Keratinocyte (primary cell): ENCODE data around the gene GRHPR. TPM values are rescaled to one million over a fixed set of nuclear protein-coding genes. Genes with fewer than 3 reads are reported as not detected.
"Not testable (repeated sequence)": the region's sequence is repeated elsewhere in the genome, so short reads cannot be mapped to it uniquely, and the experiment has no call there.

Experiments
- DNase-seq: peaks from one replicate; pipeline ENCODE4 v3.0.0-alpha.2; 2011; ENCODE audit warnings: low read depth, missing footprints, low spot score
- FAIRE-seq: peaks from 2 replicates; lab custom pipeline; 2011; peaks lifted over from hg19 to GRCh38; lab: Jason Lieb, UNC
- H2AFZ ChIP-seq: 2 replicates; pipeline ENCODE4 v1.6.0; 2012; ENCODE audit warnings: low read length, control low read depth, inconsistent platforms; ENCODE audit not compliant: control insufficient read depth
- H3K27ac ChIP-seq: 2 replicates; pipeline ENCODE4 v1.5.1; 2011; ENCODE audit warnings: low read length; ENCODE audit not compliant: control insufficient read depth, insufficient read depth
- H3K27me3 ChIP-seq: 3 replicates; pipeline ENCODE4 v1.6.0; 2011; ENCODE audit warnings: low read length; ENCODE audit not compliant: control insufficient read depth, insufficient read depth; ENCODE audit errors: extremely low read depth
- H3K36me3 ChIP-seq, 2 experiments: 2 replicates in 1 of 2; 3 replicates in 1 of 2; pipeline ENCODE4 v1.5.1; 2011; ENCODE audit warnings: low read length in 2 of 2, mild to moderate bottlenecking in 1 of 2; ENCODE audit not compliant: control insufficient read depth in 2 of 2, insufficient read depth in 2 of 2; ENCODE audit errors: extremely low read depth in 1 of 2
- H3K4me1 ChIP-seq: 3 replicates; pipeline ENCODE4 v1.5.1; 2011; ENCODE audit warnings: low read length; ENCODE audit not compliant: control insufficient read depth, insufficient read depth; ENCODE audit errors: extremely low read depth
- H3K4me2 ChIP-seq: 3 replicates; pipeline ENCODE4 v1.6.0; 2011; ENCODE audit warnings: low read depth, low read length; ENCODE audit not compliant: control insufficient read depth, insufficient read depth; ENCODE audit errors: extremely low read depth
- H3K4me3 ChIP-seq, 3 experiments: fragments of 200-600 bp in 1 of 3; sonication (generic) in 1 of 3; 2 replicates in 2 of 3; 3 replicates in 1 of 3; pipeline ENCODE4 v1.5.1; 2011 to 2016; ENCODE audit warnings: low read length in 3 of 3, mild to moderate bottlenecking in 3 of 3, control low read depth in 2 of 3, inconsistent platforms in 1 of 3, low read depth in 1 of 3, mixed read lengths in 1 of 3, mixed run types in 1 of 3, moderate library complexity in 1 of 3; ENCODE audit not compliant: control insufficient read depth in 2 of 3, insufficient read depth in 2 of 3; ENCODE audit errors: extremely low read depth in 1 of 3
- H3K79me2 ChIP-seq: 2 replicates; pipeline ENCODE4 v1.6.0; 2012; ENCODE audit warnings: low read length; ENCODE audit not compliant: control insufficient read depth, insufficient read depth
- H3K9ac ChIP-seq: 3 replicates; pipeline ENCODE4 v1.6.0; 2011; ENCODE audit warnings: low read length; ENCODE audit not compliant: control insufficient read depth, insufficient read depth; ENCODE audit errors: extremely low read depth
- H3K9me1 ChIP-seq: 3 replicates; pipeline ENCODE4 v1.6.0; 2011; ENCODE audit warnings: low read length; ENCODE audit not compliant: control insufficient read depth, insufficient read depth; ENCODE audit errors: extremely low read depth
- H3K9me3 ChIP-seq: 2 replicates; pipeline ENCODE4 v1.5.1; 2012; ENCODE audit warnings: low read depth, low read length; ENCODE audit not compliant: control insufficient read depth
- H4K20me1 ChIP-seq: 3 replicates; pipeline ENCODE4 v1.6.0; 2011; ENCODE audit warnings: low read length; ENCODE audit not compliant: control insufficient read depth, insufficient read depth; ENCODE audit errors: extremely low read depth
- CTCF ChIP-seq, 3 experiments: IDR thresholded peaks in 1 of 3; conservative IDR thresholded peaks in 1 of 3; optimal IDR thresholded peaks in 1 of 3; 2 replicates in 2 of 3; 3 replicates in 1 of 3; pipeline versions ENCODE3 to v1.5.1; 2011; ENCODE audit warnings: low read length in 3 of 3, mild to moderate bottlenecking in 3 of 3, moderate library complexity in 2 of 3, control low read depth in 1 of 3, inconsistent platforms in 1 of 3; ENCODE audit not compliant: insufficient read depth in 2 of 3; ENCODE audit errors: extremely low read depth in 1 of 3
- EZH2 ChIP-seq: IDR thresholded peaks from one replicate; pipeline ENCODE4 v1.6.1; 2012; ENCODE audit warnings: inconsistent platforms, mild to moderate bottlenecking, low read length, moderate library complexity
- dilution Hi-C: fragments of 300-500 bp; cut with MboI; formaldehyde crosslinking; loops from one replicate; pipeline ENCODE4 v1.7.0; 2020; ENCODE audit warnings: low sequenced_read_pairs; ENCODE audit not compliant: extremely low pct_ligation_motif_present
- polyA plus RNA-seq, 5 experiments: library from polyadenylated mRNA; depleted of rRNA in 3 of 5; stranded (reverse) in 3 of 5; stranded (forward) in 1 of 5; unstranded in 1 of 5; fragments of >200 nt; gene quantifications; 1 replicate in 1 of 5; 2 replicates in 3 of 5; 3 replicates in 1 of 5; pipeline versions ENCODE4 v1.2.1 to v1.2.3, GENCODE V29; 2011 to 2012; ENCODE audit warnings: missing spikeins in 2 of 5, low read depth in 1 of 5, low replicate concordance in 1 of 5

The GRHPR gene
- polyA plus RNA-seq, 1 donor (not counting 4 experiments of a cell fraction or from before 2014, with no cell fraction given): 116 TPM

DNA sequence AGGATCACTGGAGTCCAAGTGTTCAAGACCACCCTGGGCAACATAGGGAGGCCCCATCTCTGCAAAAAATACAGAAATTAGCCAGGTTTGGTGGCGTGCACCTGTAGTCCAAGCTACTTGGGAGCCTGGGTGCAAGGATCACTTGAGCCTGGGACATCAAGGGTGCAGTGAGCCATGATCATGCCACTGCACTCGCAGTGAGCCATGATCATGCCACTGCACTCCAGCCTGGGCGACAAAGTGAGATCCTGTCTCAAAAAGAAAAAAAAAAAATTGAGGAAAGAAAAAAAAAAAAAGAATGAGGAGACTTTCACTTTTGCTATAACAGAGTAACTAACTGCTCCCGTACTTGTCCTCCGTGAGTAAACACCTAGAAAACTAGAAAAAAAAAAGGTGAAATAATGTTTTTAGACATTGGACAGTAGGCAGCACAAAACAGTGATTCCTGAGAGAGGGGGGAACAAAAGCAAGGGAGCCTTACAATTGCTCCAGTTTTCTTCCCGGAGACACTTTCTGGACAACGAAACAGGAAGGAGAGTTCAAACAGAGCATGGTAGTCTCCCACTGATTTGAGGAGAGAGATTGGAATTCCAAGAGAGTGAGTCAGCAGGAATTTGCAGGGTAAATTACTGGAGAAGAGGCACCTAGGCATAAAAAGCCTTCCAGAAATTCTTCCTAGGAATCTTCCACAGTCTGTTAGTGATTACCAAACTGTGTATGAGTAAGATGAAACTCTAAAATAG lies 49.6 kb downstream of the GRHPR start:
- H3K36me3 ChIP-seq: no peaks in the 10 kb centered on the region
- H3K79me2 ChIP-seq: no peaks in the 10 kb centered on the region
- TF ChIP-seq CTCF (optimal IDR thresholded peaks at IDR 0.05 in 1 of 3, IDR thresholded peaks at IDR 0.05 in 1 of 3, conservative IDR thresholded peaks at IDR 0.05 in 1 of 3; ENCODE audit: extremely low read depth in 1 of 3, insufficient read depth in 2 of 3, low read length in 3 of 3) (no peak), EZH2 (no peak)
- H3K27me3 ChIP-seq: no peaks in the 10 kb centered on the region
- dilution Hi-C loops: no loop called here
- peaks cover 20% of the 10 kb centered on the region for H3K4me1 ChIP-seq
- H3K4me3 ChIP-seq: peak overlapping the region; percentile 25 to 74 (median 71)
- peak overlapping the region; percentile 97 for H3K4me2 ChIP-seq
- H3K9ac ChIP-seq: peak overlapping the region; percentile 63
- DNase-seq: no peak
- H2AFZ ChIP-seq: peak overlapping the region; percentile 86
- peak; percentile 87 for FAIRE-seq
- peak overlapping the region; percentile 86 for H3K27ac ChIP-seq
- H4K20me1 ChIP-seq: no peaks in the 10 kb centered on the region
- no peaks in the 10 kb centered on the region for H3K9me3 ChIP-seq
- H3K9me1 ChIP-seq: no peaks in the 10 kb centered on the region

DNA sequence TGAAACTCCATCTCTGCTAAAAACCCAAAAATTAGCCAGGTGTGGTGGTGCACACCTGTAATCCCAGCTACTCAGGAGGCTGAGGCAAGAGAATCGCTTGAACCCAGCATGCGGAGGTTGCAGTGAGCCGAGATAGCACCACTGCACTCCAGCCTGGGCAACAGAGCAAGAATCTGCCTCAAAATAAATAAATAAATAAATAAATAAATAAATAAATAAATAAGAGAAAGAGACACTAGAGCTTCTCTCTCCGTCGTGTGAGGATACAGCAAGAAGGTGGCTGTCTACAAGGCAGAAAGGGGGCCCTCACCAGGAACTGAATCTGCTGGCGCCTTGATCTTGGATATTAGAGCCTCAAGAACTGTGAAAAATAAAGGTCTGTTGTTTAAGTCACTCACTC lies 51.5 kb downstream of the GRHPR start:
- H3K9me3 ChIP-seq, dilution Hi-C loops, H3K27ac ChIP-seq, H3K4me3 ChIP-seq, H3K36me3 ChIP-seq, H4K20me1 ChIP-seq, FAIRE-seq, H3K9me1 ChIP-seq, H3K9ac ChIP-seq, DNase-seq, H3K27me3 ChIP-seq, H3K4me2 ChIP-seq, H2AFZ ChIP-seq, H3K79me2 ChIP-seq: not testable (repeated sequence)
- H3K4me1 ChIP-seq: peaks cover 19% of the 10 kb centered on the region
